HG03175 (cell line): ENCODE measurements around the gene CDYL2.
"Not testable (repeated sequence)": the region's sequence is repeated elsewhere in the genome, so short reads cannot be mapped to it uniquely, and the experiment has no call there.

Source experiments
- ATAC-seq: cut with Tn5 transposase; IDR thresholded peaks from one replicate; pipeline ENCODE4 v1.9.1; 2021; ENCODE audit warnings: mild to moderate bottlenecking, moderate library complexity; ENCODE audit not compliant: unreplicated experiment

CDYL2 gene

DNA sequence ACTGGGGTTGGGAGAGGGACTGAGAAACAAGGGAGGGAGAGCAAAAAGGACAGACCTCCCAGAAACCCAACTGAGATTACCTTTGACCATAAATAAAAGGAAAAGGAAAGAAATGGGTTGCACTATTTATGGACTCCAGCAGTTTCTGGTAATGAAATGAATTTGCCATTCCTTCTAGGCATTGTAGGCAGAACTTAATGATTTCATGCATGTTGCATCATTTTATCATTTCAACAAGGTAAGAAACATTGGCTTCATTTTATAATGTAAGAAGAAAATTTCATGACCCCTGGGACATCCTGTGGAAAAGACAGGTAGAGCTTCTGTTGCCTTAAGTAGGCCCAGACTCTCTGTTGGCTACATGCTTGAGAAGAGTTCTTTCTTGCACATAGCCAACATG, 8.2 kb upstream of the CDYL2 start:
- no peak for ATAC-seq

DNA sequence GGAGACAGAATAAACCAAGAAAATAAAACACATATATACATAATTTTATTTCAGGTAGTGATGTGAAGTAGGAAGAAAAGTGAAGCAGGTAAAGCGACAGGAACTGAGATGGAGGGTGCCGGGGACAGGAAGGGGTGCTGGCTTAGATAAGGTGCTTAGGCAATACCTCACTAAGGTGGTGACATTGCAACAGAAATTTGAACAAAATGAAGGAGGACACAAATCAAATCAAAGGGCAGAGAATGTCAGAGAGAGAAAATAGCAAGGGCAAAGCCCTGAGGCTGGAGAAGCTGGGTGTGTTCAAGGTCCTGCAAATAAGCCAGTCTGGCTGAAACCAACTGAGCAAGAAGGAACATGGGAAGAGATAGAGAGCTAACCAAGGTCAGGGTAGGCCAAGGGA, 5.0 kb upstream of the CDYL2 start:
- no peak for ATAC-seq

DNA sequence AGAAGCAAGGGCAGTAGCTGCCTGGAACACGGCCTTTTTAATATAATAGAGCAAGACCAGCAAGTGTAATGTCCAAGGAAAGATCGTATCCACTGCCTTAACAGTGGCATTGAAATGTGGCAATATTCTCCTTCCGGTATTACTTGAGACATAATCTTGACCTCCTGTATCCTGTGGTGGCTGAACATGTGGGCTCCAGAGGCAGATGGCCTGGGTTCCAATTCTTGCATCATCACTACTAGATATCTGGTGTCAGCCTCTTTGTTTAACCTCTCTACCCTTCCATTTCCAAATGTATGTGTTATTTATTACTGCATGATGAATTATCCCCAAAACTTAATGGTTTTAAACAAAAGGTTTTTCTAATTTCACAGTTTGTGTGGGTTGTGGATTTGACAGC, 3.5 kb upstream of the CDYL2 start:
- no peak for ATAC-seq

DNA sequence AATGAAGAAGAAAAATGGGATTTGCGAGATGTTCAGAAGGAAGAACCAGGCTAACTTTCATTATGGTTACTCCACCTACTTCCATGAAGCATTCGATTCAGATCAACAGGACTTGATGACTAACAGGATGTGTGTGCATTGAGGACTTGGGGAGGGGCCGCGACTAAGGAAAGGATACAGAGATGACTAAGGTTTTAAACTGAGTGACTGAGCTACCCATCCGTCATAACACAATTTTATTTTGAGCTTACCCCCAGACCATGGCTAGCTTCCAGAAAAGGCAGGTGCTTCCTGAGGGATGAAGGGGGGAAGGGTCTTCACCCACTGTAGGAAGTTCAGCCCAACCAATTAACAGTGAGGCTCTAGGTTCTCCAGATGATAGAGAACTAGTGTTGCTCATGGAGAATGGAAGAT, 2.5 kb upstream of the CDYL2 start:
- ATAC-seq = no peak

DNA sequence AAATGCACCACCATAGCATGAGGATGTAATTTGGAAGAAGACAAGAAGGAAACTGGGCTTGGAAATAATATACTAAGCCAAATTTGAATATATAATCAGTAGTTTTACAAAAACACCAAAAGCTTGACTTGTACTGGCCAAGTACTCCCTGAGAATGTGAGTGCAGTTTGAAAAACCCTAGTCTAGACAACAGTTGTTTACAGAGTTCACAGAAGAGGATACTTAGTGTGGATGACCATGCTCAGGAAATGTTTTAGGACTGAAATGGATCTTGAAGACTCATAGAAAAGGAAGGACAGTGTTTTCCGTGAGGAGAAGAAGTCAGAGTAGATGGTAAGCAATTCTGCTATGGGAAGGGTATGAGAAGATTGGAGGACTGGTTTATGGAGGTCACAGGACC, 1.9 kb upstream of the CDYL2 start:
- ATAC-seq = no peak

DNA sequence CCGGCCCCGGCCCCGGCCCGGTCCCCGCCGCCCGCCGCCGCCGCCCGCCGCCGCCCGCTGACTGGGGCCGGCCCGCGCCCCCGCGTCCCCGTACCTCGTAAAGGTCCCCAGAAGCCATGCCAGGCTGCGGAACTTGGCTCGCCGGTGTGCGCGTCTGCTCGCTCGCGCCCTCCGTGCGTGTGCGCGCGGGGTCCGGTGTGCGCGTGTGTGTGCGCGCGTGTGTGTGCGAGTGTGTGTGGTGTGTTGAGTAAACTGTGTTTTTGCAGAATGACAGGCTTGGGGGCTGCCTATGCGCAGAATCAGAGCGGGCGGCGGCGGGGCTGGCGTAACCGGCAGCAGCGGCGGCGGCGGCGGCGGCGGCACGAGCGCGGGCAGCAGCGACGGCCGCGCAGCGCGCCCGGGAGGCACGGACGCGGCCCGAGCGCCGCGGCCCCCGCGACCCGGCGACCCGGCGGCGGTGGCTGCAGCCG, 307 bp downstream of the CDYL2 start:
- ATAC-seq = peak; percentile 52

DNA sequence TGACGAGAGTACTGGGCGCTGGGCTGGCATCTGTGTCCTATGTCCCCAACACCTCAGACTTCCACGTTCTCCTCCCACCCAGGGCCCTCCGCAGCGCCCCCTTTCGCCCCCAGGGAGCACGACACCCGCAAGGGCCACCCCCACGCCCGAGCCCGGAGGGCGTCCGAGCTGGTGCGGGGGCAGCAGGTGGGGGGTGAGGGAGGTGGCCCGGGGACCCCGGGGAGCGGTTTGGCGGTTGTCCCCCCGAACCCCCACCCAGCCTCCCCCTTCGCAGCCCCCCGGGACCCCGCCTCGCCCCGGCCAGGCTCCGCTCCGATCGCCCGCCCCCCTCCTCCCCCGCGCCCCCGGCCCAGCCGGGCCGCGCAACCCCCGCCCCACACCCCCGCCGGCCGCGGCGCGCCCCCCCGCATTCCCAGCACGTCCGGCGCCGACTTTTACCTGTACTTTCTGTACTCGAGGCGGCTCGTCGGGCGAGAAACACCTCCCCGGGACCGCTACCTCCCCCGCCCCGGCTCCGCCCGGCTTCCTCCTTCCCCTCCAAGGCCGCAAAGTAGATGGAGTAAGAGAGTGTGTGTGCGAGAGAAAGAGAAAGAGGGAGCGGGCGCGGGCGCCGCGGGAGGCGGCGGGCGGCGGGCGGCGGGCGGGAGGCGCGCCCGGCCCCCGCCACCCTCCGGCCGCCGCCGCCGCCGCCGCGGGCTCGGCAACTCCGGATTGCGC, 901 bp downstream of the CDYL2 start:
- ATAC-seq = no peak

DNA sequence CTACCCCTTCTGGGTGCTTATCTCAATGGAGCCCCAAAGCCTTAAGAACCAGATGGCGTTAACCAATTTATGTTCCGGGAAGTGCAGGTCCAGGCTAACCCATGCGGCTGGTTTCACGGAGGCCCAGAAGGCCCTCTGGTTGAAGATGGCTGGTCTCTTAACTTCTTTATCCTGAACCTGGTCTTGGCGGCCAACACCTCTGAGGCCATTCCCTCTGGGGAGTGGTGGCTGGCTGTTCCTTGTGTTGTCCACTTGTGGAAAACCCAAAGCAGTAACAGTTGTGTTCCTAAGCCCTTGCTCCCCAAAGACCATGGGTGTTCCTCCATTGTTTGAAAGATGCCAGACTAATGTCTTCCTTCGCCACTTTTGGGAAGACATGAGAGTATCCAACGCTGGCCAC, 1.5 kb downstream of the CDYL2 start:
- no peak for ATAC-seq

DNA sequence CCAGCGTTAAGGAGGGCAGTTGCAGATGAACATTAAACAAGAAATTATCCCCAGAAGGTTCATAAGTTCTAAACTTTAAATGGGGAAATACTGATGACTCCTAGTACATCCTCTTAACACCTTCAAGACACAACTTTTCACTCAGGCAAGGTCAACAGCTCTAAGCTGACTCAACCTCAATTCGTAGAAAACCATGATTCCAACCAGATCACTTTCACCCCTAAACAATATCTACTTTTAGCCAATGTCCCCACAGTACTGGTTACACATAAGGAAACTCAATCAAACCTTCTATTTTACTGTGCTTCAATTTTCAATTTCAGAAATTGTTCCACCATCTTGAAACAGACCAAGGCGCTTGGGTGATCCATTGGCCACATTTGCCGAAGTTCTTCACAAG, 2.3 kb downstream of the CDYL2 start:
- no peak for ATAC-seq

DNA sequence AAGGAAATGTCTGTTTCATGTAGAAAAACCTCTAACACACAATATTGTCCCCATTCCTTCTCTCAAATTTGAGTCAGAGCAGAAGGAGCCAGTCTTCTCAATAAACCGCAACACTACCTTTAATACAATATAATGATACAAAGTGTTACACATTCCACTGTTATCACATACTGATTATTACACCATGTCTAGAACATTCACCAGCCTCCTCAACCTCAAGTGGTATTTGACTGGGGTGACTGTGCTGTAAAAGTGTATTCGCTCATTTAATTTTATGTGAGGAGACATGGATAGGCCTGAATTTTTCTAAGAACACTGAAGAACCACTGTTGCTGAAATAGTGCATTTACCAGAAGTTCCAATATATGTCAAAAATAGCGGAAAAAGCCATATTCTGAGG, 10.3 kb downstream of the CDYL2 start:
- no peak for ATAC-seq

DNA sequence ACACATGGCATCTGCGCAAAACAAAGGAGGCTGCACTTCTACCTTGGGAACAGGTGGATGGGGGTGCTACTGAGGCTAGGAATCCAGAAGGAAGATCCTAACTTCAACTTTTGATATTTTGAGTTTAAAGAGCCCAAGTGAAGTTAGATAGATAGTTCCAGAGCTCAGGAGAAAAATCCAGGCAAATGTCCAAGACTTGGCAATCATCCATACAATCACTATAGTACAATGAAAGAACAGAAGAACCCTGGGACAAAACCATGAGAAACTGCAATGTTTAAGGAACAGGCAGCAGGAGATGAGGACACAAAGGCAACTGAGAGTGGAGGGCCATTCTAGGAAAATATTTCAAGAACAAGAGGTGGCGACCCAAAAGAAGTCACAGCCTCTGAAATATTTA, 12.4 kb downstream of the CDYL2 start:
- ATAC-seq = no peak

DNA sequence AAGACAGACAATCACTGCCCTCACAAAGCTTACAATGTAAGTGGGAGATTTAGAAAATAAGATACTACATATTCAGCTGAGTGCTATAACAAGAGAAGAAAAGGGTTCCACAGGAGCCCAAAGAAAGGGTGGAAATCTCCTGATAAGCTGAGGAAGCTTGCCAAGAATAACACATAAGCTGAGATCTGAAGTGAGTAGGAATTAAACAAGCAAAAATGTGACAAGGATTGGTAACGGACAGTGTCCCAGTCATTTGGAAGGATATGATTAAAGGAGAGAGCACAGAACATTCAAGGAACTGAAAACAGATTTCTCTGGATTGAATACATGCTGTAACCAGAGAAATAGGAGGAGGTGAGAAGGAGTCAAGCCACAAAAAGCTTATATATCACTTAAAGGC, 13.0 kb downstream of the CDYL2 start:
- ATAC-seq = no peak

DNA sequence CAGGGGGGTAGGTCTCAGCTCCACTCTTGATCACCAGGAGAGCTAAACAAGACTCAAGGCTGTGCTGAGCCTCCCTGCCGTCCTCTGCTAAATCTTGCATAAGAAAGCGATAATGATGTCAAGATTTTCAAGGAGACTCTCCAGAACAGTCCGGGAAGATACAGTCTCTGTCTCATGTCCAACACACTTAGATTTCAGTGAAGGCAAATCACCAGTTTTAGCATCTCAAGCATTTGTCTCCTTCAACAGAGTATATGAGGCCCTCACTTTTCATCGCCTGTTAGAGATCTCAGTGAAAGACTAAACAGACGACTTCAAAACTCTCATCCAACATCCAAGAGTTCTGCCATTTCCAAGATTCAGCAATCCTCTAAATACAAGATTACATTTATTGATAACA, 13.6 kb downstream of the CDYL2 start:
- no peak for ATAC-seq

DNA sequence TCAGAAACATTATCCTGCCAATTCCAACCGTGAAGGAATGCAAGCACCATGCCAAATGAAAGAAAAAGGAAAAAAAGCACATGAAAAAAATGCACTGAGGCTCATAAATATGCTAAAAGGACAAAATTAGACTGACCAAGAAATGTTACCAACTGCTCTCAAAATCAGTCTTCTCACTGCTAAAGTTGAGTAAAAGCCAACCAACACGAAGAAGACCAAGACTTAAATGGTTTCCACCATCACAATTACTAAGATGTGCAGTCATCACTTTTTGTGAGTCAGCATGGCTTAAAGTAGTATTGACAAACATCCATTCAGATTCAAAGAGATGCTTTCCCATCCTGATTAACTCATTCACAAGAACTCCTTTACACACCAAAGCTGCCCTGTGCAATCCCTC, 16.4 kb downstream of the CDYL2 start:
- ATAC-seq = no peak

DNA sequence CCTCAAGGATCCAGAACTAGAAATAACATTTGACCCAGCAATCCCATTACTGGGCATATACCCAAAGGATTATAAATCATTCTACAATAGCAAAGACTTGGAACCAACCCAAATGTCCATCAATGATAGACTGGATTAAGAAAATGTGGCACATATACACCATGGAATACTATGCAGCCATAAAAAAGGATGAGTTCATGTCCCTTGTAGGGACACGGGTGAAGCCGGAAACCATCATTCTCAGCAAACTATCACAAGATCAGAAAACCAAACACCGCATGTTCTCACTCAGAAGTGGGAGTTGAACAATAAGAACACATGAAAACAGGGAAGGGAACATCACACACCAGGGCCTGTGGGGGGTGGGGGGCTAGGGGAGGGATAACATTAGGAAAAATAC, 17.8 kb downstream of the CDYL2 start:
- ATAC-seq = not testable (repeated sequence)

DNA sequence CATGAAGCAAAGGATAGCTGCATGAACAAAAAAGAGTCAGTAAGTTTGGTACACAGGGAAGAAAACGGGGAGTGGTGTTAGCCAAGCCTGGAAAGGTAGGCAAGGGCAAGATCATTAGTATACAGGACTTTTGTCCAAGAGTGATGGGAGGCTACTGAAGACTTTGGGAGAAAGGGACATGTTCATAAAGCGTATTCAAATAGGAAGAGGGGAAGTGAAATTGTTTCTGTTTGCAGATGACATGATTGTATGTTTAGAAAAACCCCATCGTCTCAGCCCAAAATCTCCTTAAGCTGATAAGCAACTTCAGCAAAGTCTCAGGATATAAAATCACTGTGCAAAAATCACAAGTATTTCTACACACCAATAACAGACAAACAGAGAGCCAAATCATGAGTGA, 19.4 kb downstream of the CDYL2 start:
- no peak for ATAC-seq

DNA sequence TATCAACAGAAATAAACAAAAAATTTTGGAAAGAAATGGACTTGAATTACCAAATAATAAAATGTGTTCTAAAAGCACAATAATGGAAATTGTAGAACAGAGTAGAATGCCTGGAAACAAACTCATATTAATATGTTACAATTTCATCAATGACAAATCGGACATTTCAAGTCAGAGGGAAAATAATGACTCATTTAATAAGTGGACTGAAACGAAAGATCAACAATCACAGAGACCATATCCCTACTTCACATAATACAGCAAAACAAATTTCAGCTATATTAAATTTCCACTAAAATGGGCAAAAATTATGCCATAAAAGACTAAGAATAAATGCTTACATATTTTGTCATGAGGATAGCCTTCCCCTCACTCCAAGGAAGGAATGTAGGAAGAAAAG, 25.7 kb downstream of the CDYL2 start:
- no peak for ATAC-seq

DNA sequence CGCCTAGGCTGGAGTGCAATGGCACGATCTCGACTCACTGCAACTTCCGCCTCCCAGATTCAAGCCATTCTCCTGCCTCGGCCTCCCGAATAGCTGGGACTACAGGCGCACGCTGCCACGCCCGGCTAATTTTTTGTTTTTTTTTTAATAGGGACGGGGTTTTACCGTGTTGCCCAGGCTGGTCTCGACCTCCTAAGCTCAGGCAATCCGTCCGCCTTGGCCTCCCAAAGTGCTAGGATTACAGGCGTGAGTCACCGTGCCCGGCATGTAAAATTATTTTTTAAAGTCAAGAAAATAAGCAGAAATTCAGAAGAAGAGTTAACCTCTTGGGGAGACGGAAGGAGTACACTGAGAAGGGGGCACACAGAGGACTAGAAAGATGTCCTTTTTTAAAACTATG, 27.5 kb downstream of the CDYL2 start:
- ATAC-seq = no peak

DNA sequence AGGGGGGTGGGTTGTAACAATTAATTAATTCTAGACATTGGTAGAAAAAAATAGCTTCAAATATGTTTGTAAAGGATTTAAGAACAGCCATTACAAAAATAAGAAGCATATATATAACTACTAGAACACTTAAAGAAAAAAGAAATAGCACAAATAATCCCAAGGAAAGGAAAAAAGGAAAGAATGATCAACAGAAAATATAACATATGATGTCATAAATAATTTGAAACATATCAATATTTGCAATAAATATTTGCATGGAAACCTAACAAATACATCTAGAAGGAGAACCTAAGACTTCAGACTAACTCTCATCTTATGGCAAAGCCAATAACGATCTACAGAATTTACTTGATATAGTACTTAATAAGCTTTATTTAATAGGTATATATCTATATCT, 28.9 kb downstream of the CDYL2 start:
- ATAC-seq = no peak

DNA sequence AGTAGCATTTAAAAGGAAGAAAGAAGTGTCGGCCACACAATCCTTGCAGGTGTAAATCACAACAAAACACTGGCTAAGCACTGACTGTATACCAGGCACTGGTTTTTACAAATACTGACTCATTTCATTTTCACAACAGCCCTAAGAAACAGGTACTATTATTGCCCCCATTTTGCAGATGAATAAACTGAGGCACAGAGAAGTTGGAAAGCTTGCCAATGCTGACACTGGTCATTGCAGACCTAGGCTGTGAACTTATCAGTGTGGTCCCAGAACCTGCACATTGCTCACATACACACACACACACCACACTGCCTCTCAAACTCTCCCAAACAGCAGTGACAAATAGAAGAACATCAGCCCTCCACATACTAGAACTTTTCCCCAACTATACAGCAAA, 37.6 kb downstream of the CDYL2 start:
- ATAC-seq = no peak

DNA sequence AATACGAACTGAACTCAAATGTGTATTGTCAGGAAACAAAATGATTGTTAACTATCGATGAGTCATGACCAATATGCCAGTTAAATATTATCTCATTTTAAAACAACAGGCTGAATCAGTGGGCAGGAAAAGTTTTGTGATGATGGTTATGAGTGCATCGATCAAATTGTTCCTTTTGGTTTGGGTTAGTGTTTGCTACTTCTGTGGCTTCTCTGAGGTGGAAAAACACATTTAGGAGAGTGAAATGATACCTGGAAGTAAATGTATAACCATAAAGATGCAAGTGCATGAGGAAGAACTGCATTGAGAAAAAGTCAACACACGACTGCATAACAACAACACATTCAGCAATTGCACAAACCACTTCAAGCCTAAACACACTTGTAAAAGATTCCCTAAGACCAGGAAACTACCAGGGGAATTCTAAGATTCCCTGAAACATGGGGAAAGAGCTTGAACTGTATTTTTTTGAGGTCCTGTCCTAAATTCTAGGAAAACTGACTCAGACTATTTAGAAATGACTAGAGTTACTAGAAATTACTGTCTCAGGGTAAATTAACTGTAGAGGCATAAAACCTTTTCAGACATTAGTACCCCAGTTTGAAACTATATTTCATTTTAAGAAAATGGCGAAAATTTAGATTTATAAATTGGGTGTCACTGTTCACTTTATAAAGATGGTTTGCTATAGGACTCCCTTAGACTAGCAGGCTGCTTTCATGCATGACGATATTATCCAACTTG, 44.8 kb downstream of the CDYL2 start:
- ATAC-seq = no peak

DNA sequence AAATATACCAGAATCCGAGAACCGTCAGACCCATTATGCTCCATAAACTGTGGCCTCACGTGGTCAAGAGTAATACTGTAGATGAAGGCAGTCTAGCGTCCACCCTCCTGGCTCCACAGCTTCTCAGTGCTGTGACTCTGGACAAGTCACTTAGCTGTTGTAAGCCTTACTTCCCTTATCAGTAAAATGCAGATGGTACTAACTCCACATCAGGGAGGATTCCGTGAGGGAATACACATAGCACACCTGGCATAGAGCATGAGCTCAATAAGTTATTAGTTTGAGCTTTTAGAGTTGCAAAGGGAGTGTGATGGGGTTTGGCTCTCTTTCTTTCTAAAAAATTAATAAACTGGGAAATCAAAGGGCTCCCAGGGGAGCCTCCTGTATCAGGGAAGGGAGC, 49.9 kb downstream of the CDYL2 start:
- no peak for ATAC-seq

DNA sequence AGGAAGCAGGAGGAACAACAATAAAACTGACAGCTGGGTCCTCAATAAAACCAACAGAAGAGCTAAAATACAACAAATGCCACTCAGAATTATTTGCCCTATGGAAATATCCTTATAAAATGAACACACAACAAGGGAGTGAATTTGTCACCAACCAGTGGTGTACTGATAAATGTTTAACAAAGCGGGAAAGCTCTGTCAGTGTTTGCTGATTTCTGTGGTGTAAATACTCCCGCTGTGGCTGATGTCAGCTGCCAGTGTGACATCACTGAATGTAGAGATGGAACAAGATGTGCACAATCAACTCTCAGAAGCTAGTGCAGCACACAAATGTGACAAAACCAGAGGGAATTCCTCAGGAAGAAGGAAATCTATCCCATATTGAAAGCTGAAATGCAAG, 51.9 kb downstream of the CDYL2 start:
- ATAC-seq = no peak
